Mesenchymal stem cell (in vitro differentiated cells and primary cell): ENCODE data around the gene RBSN.
"Not testable (repeated sequence)": the region's sequence is repeated elsewhere in the genome, so short reads cannot be mapped to it uniquely, and the experiment has no call there.

Experiments used
- DNase-seq: peaks from one replicate; pipeline ENCODE4 v3.0.0-alpha.2; 2013
- H2AFZ ChIP-seq: one replicate; pipeline ENCODE4 v1.6.1; 2013; ENCODE audit warnings: low read depth, mild to moderate bottlenecking, control low read depth, inconsistent platforms, low read length, moderate library complexity
- H2AK5ac ChIP-seq: 2 replicates; pipeline ENCODE4 v1.6.1; 2013; ENCODE audit warnings: low read length, moderate library complexity, mild to moderate bottlenecking, inconsistent platforms; ENCODE audit not compliant: severe bottlenecking
- H2BK120ac ChIP-seq: one replicate; pipeline ENCODE4 v1.6.1; 2013; ENCODE audit warnings: low read depth, mild to moderate bottlenecking, inconsistent platforms, low read length, moderate library complexity
- H2BK12ac ChIP-seq, 2 experiments: one replicate each; pipeline ENCODE4 v1.6.1; 2013; ENCODE audit warnings: inconsistent platforms in 2 of 2, low read length in 2 of 2, mild to moderate bottlenecking in 2 of 2, moderate library complexity in 2 of 2, control low read depth in 1 of 2
- H2BK15ac ChIP-seq: one replicate; pipeline ENCODE4 v1.6.1; 2013; ENCODE audit warnings: mild to moderate bottlenecking, low read depth, inconsistent platforms; ENCODE audit not compliant: poor library complexity, severe bottlenecking
- H2BK5ac ChIP-seq: 2 replicates; pipeline ENCODE4 v1.6.1; 2013; ENCODE audit warnings: low read depth, mild to moderate bottlenecking, low read length, control low read depth, inconsistent platforms; ENCODE audit not compliant: poor library complexity, severe bottlenecking
- H3K14ac ChIP-seq, 2 experiments: one replicate each; pipeline ENCODE4 v1.6.1; 2013; ENCODE audit warnings: inconsistent platforms in 2 of 2, low read length in 2 of 2, control low read depth in 1 of 2, mild to moderate bottlenecking in 1 of 2, moderate library complexity in 1 of 2
- H3K18ac ChIP-seq, 2 experiments: one replicate each; pipeline ENCODE4 v1.6.1; 2013; ENCODE audit warnings: inconsistent platforms in 2 of 2, low read length in 2 of 2, control low read depth in 1 of 2, low read depth in 1 of 2, mild to moderate bottlenecking in 1 of 2
- H3K23ac ChIP-seq, 2 experiments: one replicate each; pipeline ENCODE4 v1.6.1; 2013; ENCODE audit warnings: inconsistent platforms in 2 of 2, low read length in 2 of 2, mild to moderate bottlenecking in 2 of 2, moderate library complexity in 2 of 2, control low read depth in 1 of 2
- H3K27ac ChIP-seq: 2 replicates; pipeline ENCODE4 v1.5.1; 2013; ENCODE audit warnings: mild to moderate bottlenecking, moderate library complexity, low read length, control low read depth, inconsistent platforms; ENCODE audit not compliant: poor library complexity, severe bottlenecking
- H3K27me3 ChIP-seq, 2 experiments: 2 replicates each; pipeline versions ENCODE4 v1.6.1 to v1.7.0; 2013; ENCODE audit warnings: low read length in 2 of 2, mild to moderate bottlenecking in 2 of 2, moderate library complexity in 2 of 2, control low read depth in 1 of 2, inconsistent platforms in 1 of 2; ENCODE audit not compliant: control insufficient read depth in 1 of 2, insufficient read depth in 1 of 2
- H3K36me3 ChIP-seq, 2 experiments: 2 replicates each; pipeline versions ENCODE4 v1.6.1 to v1.7.0; 2013; ENCODE audit warnings: low read length in 2 of 2, control low read depth in 1 of 2, inconsistent platforms in 1 of 2, low read depth in 1 of 2, mild to moderate bottlenecking in 1 of 2; ENCODE audit not compliant: insufficient read depth in 2 of 2, control insufficient read depth in 1 of 2
- H3K4ac ChIP-seq, 2 experiments: one replicate each; pipeline ENCODE4 v1.6.1; 2013; ENCODE audit warnings: inconsistent platforms in 2 of 2, low read length in 2 of 2, mild to moderate bottlenecking in 2 of 2, moderate library complexity in 2 of 2, control low read depth in 1 of 2, low read depth in 1 of 2
- H3K4me1 ChIP-seq: 2 replicates; pipeline ENCODE4 v1.6.1; 2013; ENCODE audit warnings: low read depth, low read length, control low read depth; ENCODE audit not compliant: control insufficient read depth, insufficient read depth
- H3K4me2 ChIP-seq: 2 replicates; pipeline ENCODE4 v1.6.1; 2013; ENCODE audit warnings: low read length, mild to moderate bottlenecking, inconsistent platforms; ENCODE audit not compliant: poor library complexity, severe bottlenecking
- H3K4me3 ChIP-seq, 2 experiments: 2 replicates each; pipeline versions ENCODE4 v1.5.1 to v1.7.0; 2013; ENCODE audit warnings: low read length in 2 of 2, mild to moderate bottlenecking in 2 of 2, control low read depth in 1 of 2, low read depth in 1 of 2; ENCODE audit not compliant: insufficient read depth in 1 of 2
- H3K79me1 ChIP-seq: replicated peaks from 2 replicates; pipeline ENCODE4 v1.6.1; 2013; ENCODE audit warnings: mild to moderate bottlenecking, control low read depth, low read length, inconsistent platforms; ENCODE audit not compliant: poor library complexity, severe bottlenecking
- H3K9ac ChIP-seq: 2 replicates; pipeline ENCODE4 v1.7.0; 2013; ENCODE audit warnings: mild to moderate bottlenecking, low read length, moderate library complexity
- H3K9me3 ChIP-seq: 2 replicates; pipeline ENCODE4 v1.7.0; 2013; ENCODE audit warnings: mild to moderate bottlenecking, low read length; ENCODE audit not compliant: control insufficient read depth
- H4K8ac ChIP-seq: one replicate; pipeline ENCODE4 v1.6.1; 2013; ENCODE audit warnings: inconsistent platforms, mild to moderate bottlenecking, low read length, moderate library complexity
- H4K91ac ChIP-seq: one replicate; pipeline ENCODE4 v1.6.1; 2013; ENCODE audit warnings: mild to moderate bottlenecking, low read length, inconsistent platforms
- WGBS: methylation state at CpG from one replicate; pipeline ENCODE4 v1.1.7; 2013; ENCODE audit warnings: mixed read lengths; 5-methylcytosine and 5-hydroxymethylcytosine counted together

The RBSN gene

GRCh38 chr3:15128403-15128802, 29.5 kb upstream of the RBSN start:
- H3K4me1 ChIP-seq, H3K14ac ChIP-seq, H3K4me3 ChIP-seq, H4K8ac ChIP-seq, H2BK120ac ChIP-seq, H2AFZ ChIP-seq, H3K27ac ChIP-seq, H3K18ac ChIP-seq, H3K4ac ChIP-seq, H2BK5ac ChIP-seq, H3K36me3 ChIP-seq, H4K91ac ChIP-seq, H3K23ac ChIP-seq, H2BK15ac ChIP-seq, H2BK12ac ChIP-seq, H3K4me2 ChIP-seq, H3K9ac ChIP-seq, H3K27me3 ChIP-seq, H2AK5ac ChIP-seq, H3K79me1 ChIP-seq, H3K9me3 ChIP-seq, DNase-seq: not testable (repeated sequence)
- no CpG with 5 or more reads among the region's 4 CpGs for WGBS

DNA sequence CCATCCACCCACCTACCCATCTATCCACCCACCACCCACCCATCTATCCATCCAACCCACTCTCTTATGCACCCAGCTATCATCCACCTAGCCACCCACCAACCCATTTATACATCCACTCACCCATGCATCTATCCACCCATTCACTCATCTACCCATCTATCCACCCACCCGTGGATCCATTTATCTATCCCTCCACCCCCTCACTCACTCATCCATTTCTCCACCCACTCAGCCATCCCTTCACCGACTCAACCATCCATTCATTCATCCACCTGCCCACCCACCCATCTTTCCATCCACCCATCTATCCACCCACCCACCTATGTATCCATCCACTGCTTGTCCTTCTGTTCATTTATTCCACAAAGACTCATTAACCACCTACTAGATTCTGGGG, 28.0 kb upstream of the RBSN start:
- H2AK5ac ChIP-seq, H3K4ac ChIP-seq, H3K18ac ChIP-seq, DNase-seq, H3K4me3 ChIP-seq, H4K8ac ChIP-seq, H3K4me1 ChIP-seq, H2BK15ac ChIP-seq, H3K23ac ChIP-seq, H3K4me2 ChIP-seq, H3K27me3 ChIP-seq, H2AFZ ChIP-seq, H2BK120ac ChIP-seq, H3K27ac ChIP-seq, H3K9ac ChIP-seq, H3K14ac ChIP-seq, H3K9me3 ChIP-seq, H2BK12ac ChIP-seq, H3K79me1 ChIP-seq, H4K91ac ChIP-seq, H3K36me3 ChIP-seq, H2BK5ac ChIP-seq: not testable (repeated sequence)
- WGBS = 68% methylated on average over 2 of the region's 2 CpGs

DNA sequence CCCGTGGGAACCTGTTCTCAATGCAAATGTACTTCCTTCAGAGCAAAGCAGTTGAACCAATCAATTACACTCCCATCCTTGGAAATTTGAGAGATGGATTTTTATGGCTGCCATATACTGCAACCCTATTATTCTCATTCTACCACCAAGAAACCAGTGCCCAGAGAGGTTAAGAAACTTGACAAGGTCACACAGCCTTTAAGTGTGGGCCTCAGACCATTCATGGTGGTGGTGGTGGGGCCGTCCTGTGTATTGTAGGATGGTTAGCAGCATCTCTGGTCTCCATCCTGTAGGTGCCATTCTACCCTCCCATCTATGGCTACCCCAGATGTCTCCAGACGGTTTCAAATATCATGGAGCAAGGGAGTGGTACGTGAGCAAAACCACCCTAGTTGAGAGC, 23.4 kb upstream of the RBSN start:
- H4K8ac ChIP-seq = no peak overlapping the region
- peaks cover 0 to 3% of the 10 kb centered on the region in 2 experiments for H3K27me3 ChIP-seq
- no peaks in the 10 kb centered on the region for H3K79me1 ChIP-seq
- H3K4me3 ChIP-seq = no peak overlapping the region
- H3K36me3 ChIP-seq = no peaks in the 10 kb centered on the region
- no peak overlapping the region for H3K18ac ChIP-seq
- H3K27ac ChIP-seq = no peak overlapping the region
- H3K23ac ChIP-seq = no peak overlapping the region
- no peak overlapping the region for H2BK120ac ChIP-seq
- H2BK15ac ChIP-seq = no peak overlapping the region
- no peak overlapping the region for H2AFZ ChIP-seq
- no peak overlapping the region for H2BK12ac ChIP-seq
- H3K9me3 ChIP-seq = no peaks in the 10 kb centered on the region
- no peak overlapping the region for H2AK5ac ChIP-seq
- no peaks in the 10 kb centered on the region for H3K4me1 ChIP-seq
- no peak overlapping the region for H3K4ac ChIP-seq
- WGBS = 83% methylated on average over 2 of the region's 4 CpGs
- H3K9ac ChIP-seq = no peak overlapping the region
- H2BK5ac ChIP-seq = no peak overlapping the region
- no peak overlapping the region for H3K14ac ChIP-seq
- H4K91ac ChIP-seq = no peak overlapping the region
- no peak overlapping the region for H3K4me2 ChIP-seq
- no peak for DNase-seq

DNA sequence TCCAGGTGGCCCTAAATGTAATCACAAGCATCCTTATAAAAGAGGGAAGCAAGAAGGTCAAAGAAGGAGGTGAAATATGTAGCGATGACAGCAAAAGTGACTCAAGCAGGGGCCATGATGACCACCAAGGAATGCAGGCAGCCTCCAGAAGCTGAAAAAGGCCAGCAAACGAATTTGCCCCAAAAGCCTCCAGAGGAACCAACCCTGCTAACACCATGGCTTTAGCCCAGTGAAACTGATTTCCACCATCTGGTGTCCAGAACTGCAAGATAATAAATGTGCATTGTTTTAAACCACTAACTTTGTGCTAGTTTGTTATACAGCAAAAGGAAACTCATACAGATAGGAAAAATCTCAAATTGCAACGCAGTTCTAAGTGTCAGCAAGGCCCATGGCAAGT, 23.0 kb upstream of the RBSN start:
- no peaks in the 10 kb centered on the region for H3K4me1 ChIP-seq
- no peak overlapping the region for H3K4me3 ChIP-seq
- H4K91ac ChIP-seq = no peak overlapping the region
- H3K4ac ChIP-seq = no peak overlapping the region
- H3K4me2 ChIP-seq = no peak overlapping the region
- no peaks in the 10 kb centered on the region for H3K79me1 ChIP-seq
- no peak overlapping the region for H2BK12ac ChIP-seq
- H2AFZ ChIP-seq = no peak overlapping the region
- H3K9ac ChIP-seq = no peak overlapping the region
- H2BK5ac ChIP-seq = no peak overlapping the region
- H3K14ac ChIP-seq = no peak overlapping the region
- H2BK15ac ChIP-seq = no peak overlapping the region
- no peaks in the 10 kb centered on the region for H3K36me3 ChIP-seq
- no peaks in the 10 kb centered on the region for H3K9me3 ChIP-seq
- H3K27ac ChIP-seq = no peak overlapping the region
- no peak for DNase-seq
- no peak overlapping the region for H2AK5ac ChIP-seq
- H4K8ac ChIP-seq = no peak overlapping the region
- peaks cover 0 to 3% of the 10 kb centered on the region in 2 experiments for H3K27me3 ChIP-seq
- H3K18ac ChIP-seq = no peak overlapping the region
- 60% methylated on average over 3 of the region's 3 CpGs for WGBS
- H2BK120ac ChIP-seq = no peak overlapping the region
- H3K23ac ChIP-seq = no peak overlapping the region
